Keratinocyte (primary cell): Measurements from ENCODE around the gene DLEC1.

Experiments used
- EZH2 ChIP-seq: IDR thresholded peaks from one replicate; pipeline ENCODE4 v1.6.1; 2012; ENCODE audit warnings: inconsistent platforms, mild to moderate bottlenecking, low read length, moderate library complexity
- TF ChIP-seq, protein P1 (sequence below), 3 experiments: IDR thresholded peaks in 1 of 3; conservative IDR thresholded peaks in 1 of 3; optimal IDR thresholded peaks in 1 of 3; 2 replicates in 2 of 3; 3 replicates in 1 of 3; pipeline versions ENCODE3 to v1.5.1; 2011; ENCODE audit warnings: low read length in 3 of 3, mild to moderate bottlenecking in 3 of 3, moderate library complexity in 2 of 3, control low read depth in 1 of 3, inconsistent platforms in 1 of 3; ENCODE audit not compliant: insufficient read depth in 2 of 3; ENCODE audit errors: extremely low read depth in 1 of 3

GRCh38 chr3:37989821-37990480 is 49.1 kb upstream of the DLEC1 start:
- no peak for TF ChIP-seq EZH2
- TF ChIP-seq, protein P1, sequence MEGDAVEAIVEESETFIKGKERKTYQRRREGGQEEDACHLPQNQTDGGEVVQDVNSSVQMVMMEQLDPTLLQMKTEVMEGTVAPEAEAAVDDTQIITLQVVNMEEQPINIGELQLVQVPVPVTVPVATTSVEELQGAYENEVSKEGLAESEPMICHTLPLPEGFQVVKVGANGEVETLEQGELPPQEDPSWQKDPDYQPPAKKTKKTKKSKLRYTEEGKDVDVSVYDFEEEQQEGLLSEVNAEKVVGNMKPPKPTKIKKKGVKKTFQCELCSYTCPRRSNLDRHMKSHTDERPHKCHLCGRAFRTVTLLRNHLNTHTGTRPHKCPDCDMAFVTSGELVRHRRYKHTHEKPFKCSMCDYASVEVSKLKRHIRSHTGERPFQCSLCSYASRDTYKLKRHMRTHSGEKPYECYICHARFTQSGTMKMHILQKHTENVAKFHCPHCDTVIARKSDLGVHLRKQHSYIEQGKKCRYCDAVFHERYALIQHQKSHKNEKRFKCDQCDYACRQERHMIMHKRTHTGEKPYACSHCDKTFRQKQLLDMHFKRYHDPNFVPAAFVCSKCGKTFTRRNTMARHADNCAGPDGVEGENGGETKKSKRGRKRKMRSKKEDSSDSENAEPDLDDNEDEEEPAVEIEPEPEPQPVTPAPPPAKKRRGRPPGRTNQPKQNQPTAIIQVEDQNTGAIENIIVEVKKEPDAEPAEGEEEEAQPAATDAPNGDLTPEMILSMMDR (optimal IDR thresholded peaks at IDR 0.05 in 1 of 3, IDR thresholded peaks at IDR 0.05 in 1 of 3, conservative IDR thresholded peaks at IDR 0.05 in 1 of 3; ENCODE audit: extremely low read depth in 1 of 3, insufficient read depth in 2 of 3, low read length in 3 of 3): no peak
